ENCODE measurements around the gene ARMC9.

DNA sequence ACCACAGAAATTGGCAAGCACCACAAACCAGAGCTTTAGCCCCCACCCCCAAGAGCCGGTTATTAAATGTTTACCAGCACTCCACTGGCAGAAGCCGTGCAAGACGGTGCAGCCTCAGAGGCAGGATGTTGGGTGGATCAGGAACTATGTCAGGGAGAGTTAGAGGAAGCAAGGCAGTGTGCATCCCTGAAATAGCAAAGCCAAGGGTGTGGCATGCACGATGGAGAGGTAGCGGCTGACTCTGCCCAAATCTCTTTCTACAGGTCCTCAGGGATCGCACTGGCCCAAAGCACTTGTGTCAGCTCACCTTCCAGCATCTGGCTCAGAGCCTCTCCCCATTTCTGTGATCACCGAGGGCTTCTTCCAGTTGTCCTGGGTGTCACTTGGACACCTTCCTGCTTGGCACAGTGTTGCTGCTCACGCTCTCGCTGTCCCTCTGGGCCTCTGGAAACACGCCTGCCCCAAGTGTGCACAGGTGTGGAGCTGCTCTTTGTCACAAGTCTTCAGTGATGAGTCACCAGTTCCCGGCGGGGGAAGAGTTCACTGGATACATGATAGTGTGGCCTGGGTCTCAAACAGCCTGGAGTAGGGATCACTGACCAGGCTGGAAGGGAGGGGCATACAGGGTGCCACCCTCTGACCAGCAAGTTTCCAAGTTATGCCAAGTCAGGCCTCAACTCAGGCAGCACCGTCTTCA, 179.7 kb downstream of the ARMC9 start:
- TF ChIP-seq, protein P1, sequence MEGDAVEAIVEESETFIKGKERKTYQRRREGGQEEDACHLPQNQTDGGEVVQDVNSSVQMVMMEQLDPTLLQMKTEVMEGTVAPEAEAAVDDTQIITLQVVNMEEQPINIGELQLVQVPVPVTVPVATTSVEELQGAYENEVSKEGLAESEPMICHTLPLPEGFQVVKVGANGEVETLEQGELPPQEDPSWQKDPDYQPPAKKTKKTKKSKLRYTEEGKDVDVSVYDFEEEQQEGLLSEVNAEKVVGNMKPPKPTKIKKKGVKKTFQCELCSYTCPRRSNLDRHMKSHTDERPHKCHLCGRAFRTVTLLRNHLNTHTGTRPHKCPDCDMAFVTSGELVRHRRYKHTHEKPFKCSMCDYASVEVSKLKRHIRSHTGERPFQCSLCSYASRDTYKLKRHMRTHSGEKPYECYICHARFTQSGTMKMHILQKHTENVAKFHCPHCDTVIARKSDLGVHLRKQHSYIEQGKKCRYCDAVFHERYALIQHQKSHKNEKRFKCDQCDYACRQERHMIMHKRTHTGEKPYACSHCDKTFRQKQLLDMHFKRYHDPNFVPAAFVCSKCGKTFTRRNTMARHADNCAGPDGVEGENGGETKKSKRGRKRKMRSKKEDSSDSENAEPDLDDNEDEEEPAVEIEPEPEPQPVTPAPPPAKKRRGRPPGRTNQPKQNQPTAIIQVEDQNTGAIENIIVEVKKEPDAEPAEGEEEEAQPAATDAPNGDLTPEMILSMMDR (CRISPR knock-in tag; IDR thresholded peaks at IDR 0.05) = no peak; the same call in 1 of the 2 replicates
- TF ChIP-seq NFYB (CRISPR knock-in tag; IDR thresholded peaks at IDR 0.05) = no peak
- TF ChIP-seq ZNF232 (CRISPR knock-in tag; IDR thresholded peaks at IDR 0.05; ENCODE audit: borderline replicate concordance) = no peak
- TF ChIP-seq NR1H2 (CRISPR knock-in tag; IDR thresholded peaks at IDR 0.05; ENCODE audit: borderline replicate concordance, low read depth) = no peak
- no peak for TF ChIP-seq ZFX (CRISPR knock-in tag; IDR thresholded peaks at IDR 0.05; ENCODE audit: low read depth)
- no peak for TF ChIP-seq ONECUT2 (CRISPR knock-in tag; IDR thresholded peaks at IDR 0.05)
- TF ChIP-seq, protein P2, sequence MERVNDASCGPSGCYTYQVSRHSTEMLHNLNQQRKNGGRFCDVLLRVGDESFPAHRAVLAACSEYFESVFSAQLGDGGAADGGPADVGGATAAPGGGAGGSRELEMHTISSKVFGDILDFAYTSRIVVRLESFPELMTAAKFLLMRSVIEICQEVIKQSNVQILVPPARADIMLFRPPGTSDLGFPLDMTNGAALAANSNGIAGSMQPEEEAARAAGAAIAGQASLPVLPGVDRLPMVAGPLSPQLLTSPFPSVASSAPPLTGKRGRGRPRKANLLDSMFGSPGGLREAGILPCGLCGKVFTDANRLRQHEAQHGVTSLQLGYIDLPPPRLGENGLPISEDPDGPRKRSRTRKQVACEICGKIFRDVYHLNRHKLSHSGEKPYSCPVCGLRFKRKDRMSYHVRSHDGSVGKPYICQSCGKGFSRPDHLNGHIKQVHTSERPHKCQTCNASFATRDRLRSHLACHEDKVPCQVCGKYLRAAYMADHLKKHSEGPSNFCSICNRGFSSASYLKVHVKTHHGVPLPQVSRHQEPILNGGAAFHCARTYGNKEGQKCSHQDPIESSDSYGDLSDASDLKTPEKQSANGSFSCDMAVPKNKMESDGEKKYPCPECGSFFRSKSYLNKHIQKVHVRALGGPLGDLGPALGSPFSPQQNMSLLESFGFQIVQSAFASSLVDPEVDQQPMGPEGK (CRISPR knock-in tag; IDR thresholded peaks at IDR 0.05) = no peak
- TF ChIP-seq HDAC2 (CRISPR knock-in tag; IDR thresholded peaks at IDR 0.05) = no peak
- TF ChIP-seq, protein P3, sequence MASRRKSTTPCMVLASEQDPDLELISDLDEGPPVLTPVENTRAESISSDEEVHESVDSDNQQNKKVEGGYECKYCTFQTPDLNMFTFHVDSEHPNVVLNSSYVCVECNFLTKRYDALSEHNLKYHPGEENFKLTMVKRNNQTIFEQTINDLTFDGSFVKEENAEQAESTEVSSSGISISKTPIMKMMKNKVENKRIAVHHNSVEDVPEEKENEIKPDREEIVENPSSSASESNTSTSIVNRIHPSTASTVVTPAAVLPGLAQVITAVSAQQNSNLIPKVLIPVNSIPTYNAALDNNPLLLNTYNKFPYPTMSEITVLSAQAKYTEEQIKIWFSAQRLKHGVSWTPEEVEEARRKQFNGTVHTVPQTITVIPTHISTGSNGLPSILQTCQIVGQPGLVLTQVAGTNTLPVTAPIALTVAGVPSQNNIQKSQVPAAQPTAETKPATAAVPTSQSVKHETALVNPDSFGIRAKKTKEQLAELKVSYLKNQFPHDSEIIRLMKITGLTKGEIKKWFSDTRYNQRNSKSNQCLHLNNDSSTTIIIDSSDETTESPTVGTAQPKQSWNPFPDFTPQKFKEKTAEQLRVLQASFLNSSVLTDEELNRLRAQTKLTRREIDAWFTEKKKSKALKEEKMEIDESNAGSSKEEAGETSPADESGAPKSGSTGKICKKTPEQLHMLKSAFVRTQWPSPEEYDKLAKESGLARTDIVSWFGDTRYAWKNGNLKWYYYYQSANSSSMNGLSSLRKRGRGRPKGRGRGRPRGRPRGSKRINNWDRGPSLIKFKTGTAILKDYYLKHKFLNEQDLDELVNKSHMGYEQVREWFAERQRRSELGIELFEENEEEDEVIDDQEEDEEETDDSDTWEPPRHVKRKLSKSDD (CRISPR knock-in tag; IDR thresholded peaks at IDR 0.05; ENCODE audit: low read depth) = no peak

Data from HepG2 (cell line).